Measurements from ENCODE around the gene CSNK1G1.
"Not testable (repeated sequence)": the region's sequence is repeated elsewhere in the genome, so short reads cannot be mapped to it uniquely, and the experiment has no call there.

- TF ChIP-seq POLR2A (IDR thresholded peaks at IDR 0.05); POLR2AphosphoS5 (IDR thresholded peaks at IDR 0.05; ENCODE audit: insufficient read depth in 1 of 2, low read depth in 1 of 2): not testable (repeated sequence)
- TF ChIP-seq, protein P1, sequence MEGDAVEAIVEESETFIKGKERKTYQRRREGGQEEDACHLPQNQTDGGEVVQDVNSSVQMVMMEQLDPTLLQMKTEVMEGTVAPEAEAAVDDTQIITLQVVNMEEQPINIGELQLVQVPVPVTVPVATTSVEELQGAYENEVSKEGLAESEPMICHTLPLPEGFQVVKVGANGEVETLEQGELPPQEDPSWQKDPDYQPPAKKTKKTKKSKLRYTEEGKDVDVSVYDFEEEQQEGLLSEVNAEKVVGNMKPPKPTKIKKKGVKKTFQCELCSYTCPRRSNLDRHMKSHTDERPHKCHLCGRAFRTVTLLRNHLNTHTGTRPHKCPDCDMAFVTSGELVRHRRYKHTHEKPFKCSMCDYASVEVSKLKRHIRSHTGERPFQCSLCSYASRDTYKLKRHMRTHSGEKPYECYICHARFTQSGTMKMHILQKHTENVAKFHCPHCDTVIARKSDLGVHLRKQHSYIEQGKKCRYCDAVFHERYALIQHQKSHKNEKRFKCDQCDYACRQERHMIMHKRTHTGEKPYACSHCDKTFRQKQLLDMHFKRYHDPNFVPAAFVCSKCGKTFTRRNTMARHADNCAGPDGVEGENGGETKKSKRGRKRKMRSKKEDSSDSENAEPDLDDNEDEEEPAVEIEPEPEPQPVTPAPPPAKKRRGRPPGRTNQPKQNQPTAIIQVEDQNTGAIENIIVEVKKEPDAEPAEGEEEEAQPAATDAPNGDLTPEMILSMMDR (IDR thresholded peaks at IDR 0.05), result not testable (repeated sequence)
Observed at GRCh38 chr15:64120322-64120721, 235.7 kb downstream of the CSNK1G1 start.
